ENCODE measurements around the gene OAT. TPM values are rescaled to one million over a fixed set of nuclear protein-coding genes. Genes with fewer than 3 reads are reported as not detected.

OAT gene
- total RNA-seq, 1 donor from 2014 or later = 56.7 TPM

- Histone ChIP-seq H3K9me3 (ENCODE audit: low read depth) (no peaks in the 10 kb centered on the region), H4K20me1 (ENCODE audit: low read depth) (peaks cover 6% of the 10 kb centered on the region), H3K9ac (no peak within 1 kb of the TSS), H3K79me2 (ENCODE audit: low read depth) (peaks cover 8% of the 10 kb centered on the region), H3K27ac (no peak within 1 kb of the TSS), H3K36me3 (no peaks in the 10 kb centered on the region), H3K4me1 (peaks cover 2% of the 10 kb centered on the region), H3K4me2 (peak within 1 kb of the TSS; percentile 75), H2AFZ (replicated peaks) (peak within 1 kb of the TSS; percentile 99), H3K27me3 (peaks cover 28% of the 10 kb centered on the region), H3K4me3 (peak within 1 kb of the TSS; percentile 97), H3F3A (ENCODE audit: low read depth) (no peaks in the 10 kb centered on the region)
- Mint-ChIP-seq H3K27me3 (ENCODE audit: insufficient read depth, low read depth) (peaks cover 15% of the 10 kb centered on the region), H3K36me3 (no peaks in the 10 kb centered on the region), H3K4me3 (peak within 1 kb of the TSS; percentile 90), H3K9me3 (no peaks in the 10 kb centered on the region), H3K27ac (peak within 1 kb of the TSS; percentile 88), H3K4me1 (peaks cover 28% of the 10 kb centered on the region)
- TF ChIP-seq CTCF (IDR thresholded peaks at IDR 0.05) (peak; percentile 54), EZH2phosphoT487 (IDR thresholded peaks at IDR 0.05) (no peak)
- peak; percentile 85 for DNase-seq (ENCODE audit: low spot score)
Observed at GRCh38 chr10:124461642-124462347, 43.1 kb upstream of the OAT start, which contains the start of gene LHPP. TSS of gene LHPP (plus strand) at chr10:124461823. CDS start at chr10:124461863, 40 bp downstream.

GRCh38 chr10:124460144-124460543 is 41.4 kb upstream of the OAT start:
- H3K36me3 Mint-ChIP-seq = no peaks in the 10 kb centered on the region
- Histone ChIP-seq H3K36me3 (no peaks in the 10 kb centered on the region), H3K4me3 (no peak overlapping the region), H3K79me2 (ENCODE audit: low read depth) (peaks cover 8% of the 10 kb centered on the region), H3F3A (ENCODE audit: low read depth) (no peaks in the 10 kb centered on the region), H3K4me1 (peaks cover 4% of the 10 kb centered on the region), H3K9ac (no peak overlapping the region), H3K27me3 (peaks cover 44% of the 10 kb centered on the region), H3K27ac (no peak overlapping the region), H4K20me1 (ENCODE audit: low read depth) (no peaks in the 10 kb centered on the region), H3K9me3 (ENCODE audit: low read depth) (no peaks in the 10 kb centered on the region), H2AFZ (replicated peaks) (no peak overlapping the region), H3K4me2 (no peak overlapping the region)
- no peak overlapping the region for H3K4me3 Mint-ChIP-seq
- TF ChIP-seq EZH2 (IDR thresholded peaks at IDR 0.05) = no peak
- TF ChIP-seq CTCF (IDR thresholded peaks at IDR 0.05) = no peak
- no peak for TF ChIP-seq EZH2phosphoT487 (IDR thresholded peaks at IDR 0.05)
- no peak for DNase-seq (ENCODE audit: low spot score)
- H3K27me3 Mint-ChIP-seq (ENCODE audit: insufficient read depth, low read depth) = peaks cover 25% of the 10 kb centered on the region
- no peaks in the 10 kb centered on the region for H3K9me3 Mint-ChIP-seq
- H3K27ac Mint-ChIP-seq = no peak overlapping the region
- peaks cover 29% of the 10 kb centered on the region for H3K4me1 Mint-ChIP-seq

GRCh38 chr10:124459395-124459794 is 40.7 kb upstream of the OAT start:
- no peaks in the 10 kb centered on the region for H3K9me3 ChIP-seq (ENCODE audit: low read depth)
- no peak for TF ChIP-seq CTCF (IDR thresholded peaks at IDR 0.05)
- no peak for TF ChIP-seq EZH2phosphoT487 (IDR thresholded peaks at IDR 0.05)
- TF ChIP-seq EZH2 (IDR thresholded peaks at IDR 0.05) = no peak
- H2AFZ ChIP-seq (replicated peaks) = no peak overlapping the region
- no peak overlapping the region for H3K27ac ChIP-seq
- H3K9ac ChIP-seq = no peak overlapping the region
- H3K4me3 ChIP-seq = no peak overlapping the region
- Mint-ChIP-seq H3K36me3 (no peaks in the 10 kb centered on the region), H3K27ac (no peak overlapping the region), H3K27me3 (ENCODE audit: insufficient read depth, low read depth) (peaks cover 25% of the 10 kb centered on the region), H3K4me1 (peaks cover 32% of the 10 kb centered on the region), H3K9me3 (no peaks in the 10 kb centered on the region), H3K4me3 (no peak overlapping the region)
- H3F3A ChIP-seq (ENCODE audit: low read depth) = no peaks in the 10 kb centered on the region
- no peaks in the 10 kb centered on the region for H3K36me3 ChIP-seq
- H3K4me2 ChIP-seq = no peak overlapping the region
- H3K4me1 ChIP-seq = peaks cover 5% of the 10 kb centered on the region
- DNase-seq (ENCODE audit: low spot score) = no peak
- H3K79me2 ChIP-seq (ENCODE audit: low read depth) = peaks cover 8% of the 10 kb centered on the region
- H3K27me3 ChIP-seq = peaks cover 52% of the 10 kb centered on the region
- H4K20me1 ChIP-seq (ENCODE audit: low read depth) = no peaks in the 10 kb centered on the region
